GM21515 (cell line): Measurements from ENCODE around the gene EXOC3.
A peak's percentile ranks its signal among the peaks of the same experiment; 100 is the strongest.
"Not testable (repeated sequence)": the region's sequence is repeated elsewhere in the genome, so short reads cannot be mapped to it uniquely, and the experiment has no call there.

ENCODE experiments used
- ATAC-seq: cut with Tn5 transposase; IDR thresholded peaks from one replicate; pipeline ENCODE4 v1.9.1; 2021; ENCODE audit not compliant: unreplicated experiment

The EXOC3 gene

GRCh38 chr5:442335-443238 is at the start of gene EXOC3:
Gene EXOC3 (plus strand): TSS chr5:443176. CDS start chr5:446206, 3,030 bp downstream.
- ATAC-seq: peak; percentile 77

GRCh38 chr5:393846-394275 is 49.1 kb upstream of the EXOC3 start:
- no peak for ATAC-seq

DNA sequence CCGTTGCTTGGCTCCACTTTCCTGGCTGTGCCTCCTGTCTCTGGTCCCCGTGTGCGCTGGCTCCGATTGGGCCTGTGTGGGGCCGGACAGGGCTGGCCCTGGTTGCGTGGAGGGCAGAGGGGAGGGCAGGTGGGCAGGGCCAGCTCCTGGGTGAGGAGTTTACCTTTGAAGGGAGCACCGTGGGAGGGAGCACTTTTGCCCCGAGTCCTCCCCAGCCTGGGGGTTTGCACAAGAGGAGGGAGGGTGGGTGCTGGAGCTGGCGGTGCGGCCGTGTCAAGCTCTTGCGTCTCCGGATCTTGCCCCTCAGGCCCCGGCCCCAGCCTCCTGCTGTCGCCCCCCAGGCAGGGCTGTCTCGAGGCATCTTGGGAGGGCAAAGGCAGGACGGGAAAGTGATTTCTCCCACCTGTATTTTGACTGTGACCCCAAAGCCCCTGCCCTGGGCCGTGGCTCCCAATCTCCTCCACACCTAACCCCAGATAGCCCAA is 48.3 kb upstream of the EXOC3 start:
- ATAC-seq: no peak

DNA sequence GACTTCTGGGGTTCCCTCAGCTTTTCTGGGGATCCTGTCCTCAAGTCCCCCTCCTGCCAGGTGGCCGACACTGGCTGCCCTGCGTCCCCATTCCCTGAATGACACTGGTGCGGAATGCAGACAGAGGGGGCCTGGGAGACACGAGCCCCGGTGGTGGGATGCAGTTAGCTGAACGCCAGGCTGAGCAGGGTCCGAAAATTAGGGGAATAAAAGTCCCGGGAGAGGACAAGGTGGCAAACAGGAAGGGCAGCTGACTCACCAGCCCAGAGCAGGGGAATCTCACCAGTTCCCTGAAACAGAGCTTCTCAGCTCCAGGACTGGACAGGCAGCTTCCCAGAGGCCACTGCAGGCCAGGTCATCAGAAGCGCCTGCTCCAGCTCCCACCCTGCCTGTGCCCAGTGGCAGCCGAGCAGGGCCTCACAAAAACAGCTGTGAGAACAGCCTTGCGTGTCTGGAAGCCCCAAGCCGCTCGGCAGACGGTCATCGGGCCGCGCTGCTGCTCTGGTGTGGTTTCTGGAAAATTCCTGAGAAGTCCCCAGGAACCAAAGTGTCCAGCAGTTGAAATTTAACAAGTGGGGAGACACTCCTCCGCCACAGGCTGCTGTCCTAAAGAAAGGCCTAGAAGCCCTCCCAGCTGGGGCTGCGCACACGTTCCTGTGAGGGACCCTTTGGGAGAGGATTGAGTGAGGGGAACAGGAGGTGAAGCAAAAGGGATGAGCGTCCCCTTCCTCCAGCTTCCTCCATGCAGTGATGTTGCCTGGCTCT is 47.6 kb upstream of the EXOC3 start:
- ATAC-seq: no peak

DNA sequence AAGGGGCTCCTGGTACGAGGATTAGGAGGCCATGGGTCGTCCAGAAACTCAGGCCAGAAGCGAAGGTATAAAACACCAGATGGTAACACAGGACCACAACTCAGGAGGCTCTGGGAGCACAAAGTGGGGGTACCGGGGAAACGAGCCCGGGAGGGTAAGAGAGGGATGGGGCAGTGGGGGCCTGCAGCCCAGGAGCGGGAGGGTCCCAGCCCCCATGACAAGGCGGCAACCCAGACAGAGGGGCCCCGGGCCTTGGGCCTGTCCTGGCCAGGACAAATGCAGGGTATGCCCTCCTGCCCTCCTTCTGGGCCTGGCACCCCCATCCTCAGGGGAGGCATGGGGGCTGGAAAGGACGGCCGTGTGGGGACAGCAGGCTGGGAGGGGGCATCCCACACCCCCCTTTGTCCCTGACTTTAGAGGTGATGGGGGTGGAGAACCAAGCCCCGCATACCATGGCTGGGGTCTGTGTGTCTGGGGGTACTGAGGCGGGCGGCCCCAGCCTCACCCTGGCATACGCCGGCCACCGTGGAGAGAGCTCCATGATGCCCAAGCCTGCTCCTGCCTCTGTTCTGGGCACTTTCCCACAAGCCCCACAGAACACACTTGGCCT is 47.0 kb upstream of the EXOC3 start:
- no peak for ATAC-seq

- ATAC-seq: no peak
Measured at GRCh38 chr5:396531-396961, 46.4 kb upstream of the EXOC3 start.

DNA sequence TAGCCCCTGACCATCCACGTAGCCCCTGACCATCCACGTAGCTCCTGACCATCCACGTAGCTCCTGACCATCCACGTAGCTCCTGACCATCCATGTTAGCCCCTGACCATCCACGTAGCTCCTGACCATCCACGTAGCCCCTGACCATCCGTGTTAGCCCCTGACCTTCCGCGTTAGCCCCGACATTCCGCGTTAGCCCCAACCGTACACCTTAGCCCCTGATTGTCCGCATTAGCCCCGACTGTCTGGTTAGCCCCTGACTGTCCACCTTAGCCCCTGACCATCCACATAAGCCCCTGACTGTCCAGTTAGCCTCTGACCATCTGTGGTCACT is 44.9 kb upstream of the EXOC3 start:
- ATAC-seq: not testable (repeated sequence)

DNA sequence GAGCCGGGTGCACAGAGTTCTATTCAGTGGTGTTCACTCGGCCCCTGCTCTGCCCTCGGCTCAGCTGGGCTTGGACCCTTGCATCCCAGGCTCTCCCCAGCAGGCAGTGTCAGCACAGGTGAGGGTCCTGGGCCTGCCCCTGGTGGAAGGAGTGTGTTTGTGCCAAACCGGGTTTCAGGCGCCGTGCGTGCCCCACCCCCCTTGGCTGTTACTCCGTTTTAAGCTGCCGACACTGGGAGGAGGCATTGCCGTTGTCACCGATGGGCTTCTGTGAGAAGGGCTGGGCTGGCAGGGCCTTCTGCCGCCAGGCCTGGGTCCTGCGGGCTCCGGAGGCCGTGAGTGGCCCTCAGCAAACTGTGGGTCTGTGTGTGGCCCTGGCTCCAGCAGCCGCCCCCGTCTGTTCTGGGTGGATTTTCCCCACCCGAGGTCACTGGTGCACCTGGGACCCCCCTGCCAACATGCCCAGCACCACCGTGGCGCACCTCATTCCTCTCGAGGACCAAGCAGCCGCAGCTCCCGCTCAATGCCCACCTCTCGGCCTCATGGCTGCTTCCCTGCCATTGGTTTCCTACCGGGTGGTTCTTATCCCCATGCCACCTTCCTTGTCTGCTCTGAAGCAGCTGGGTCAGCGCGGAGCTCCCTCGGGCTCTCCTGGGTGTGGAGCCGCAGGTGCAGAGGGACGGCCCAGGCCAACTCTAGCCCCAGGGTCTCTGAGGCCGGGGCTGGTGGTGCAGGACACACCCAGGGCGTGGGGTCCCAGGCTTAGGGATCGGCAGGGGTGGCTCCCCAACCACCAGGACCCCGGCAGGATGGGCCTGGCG is 44.3 kb upstream of the EXOC3 start:
- ATAC-seq: no peak

GRCh38 chr5:399296-400281 is 43.4 kb upstream of the EXOC3 start:
- ATAC-seq: peak; percentile 55

DNA sequence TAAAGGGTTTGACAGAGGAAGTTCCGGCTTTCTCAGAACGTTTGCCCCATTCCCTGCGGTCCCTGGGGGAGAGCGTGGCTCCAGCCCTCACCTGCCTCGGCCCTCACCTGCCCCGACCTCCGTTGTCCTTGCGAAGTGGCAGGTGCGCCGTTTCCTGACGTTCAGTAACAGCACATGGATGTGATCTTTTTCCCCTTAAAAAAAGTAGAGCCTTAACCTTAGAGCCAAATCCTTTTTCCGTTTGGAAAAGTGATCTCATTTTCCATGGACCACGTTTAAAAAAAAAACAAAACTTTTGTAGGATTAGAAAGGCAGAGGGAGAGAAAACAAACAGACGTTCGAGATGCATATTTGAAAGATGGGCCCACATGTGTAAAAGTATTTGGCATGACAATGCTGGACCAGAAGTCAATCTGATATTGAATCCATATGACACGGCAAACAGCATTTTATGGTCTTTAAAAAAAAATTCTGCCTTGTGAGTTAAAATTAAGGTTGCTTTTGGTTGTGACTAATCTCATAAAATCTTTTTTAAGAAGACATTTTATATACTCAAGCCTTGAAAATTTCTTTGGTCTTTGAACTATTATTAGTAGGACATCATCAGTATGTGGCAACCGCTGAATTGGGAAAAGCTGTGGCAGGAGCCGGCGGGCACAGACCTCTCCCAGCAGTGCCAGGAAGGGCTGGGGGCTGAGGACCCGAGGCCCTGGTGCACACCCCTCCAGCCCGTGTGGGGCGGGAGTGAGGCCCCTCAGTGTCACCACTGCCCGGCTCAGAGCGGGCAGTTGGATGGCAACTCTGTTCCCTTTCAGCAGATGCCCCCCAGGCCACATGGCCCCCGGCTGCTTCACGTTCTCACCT is 42.5 kb upstream of the EXOC3 start:
- ATAC-seq: no peak

DNA sequence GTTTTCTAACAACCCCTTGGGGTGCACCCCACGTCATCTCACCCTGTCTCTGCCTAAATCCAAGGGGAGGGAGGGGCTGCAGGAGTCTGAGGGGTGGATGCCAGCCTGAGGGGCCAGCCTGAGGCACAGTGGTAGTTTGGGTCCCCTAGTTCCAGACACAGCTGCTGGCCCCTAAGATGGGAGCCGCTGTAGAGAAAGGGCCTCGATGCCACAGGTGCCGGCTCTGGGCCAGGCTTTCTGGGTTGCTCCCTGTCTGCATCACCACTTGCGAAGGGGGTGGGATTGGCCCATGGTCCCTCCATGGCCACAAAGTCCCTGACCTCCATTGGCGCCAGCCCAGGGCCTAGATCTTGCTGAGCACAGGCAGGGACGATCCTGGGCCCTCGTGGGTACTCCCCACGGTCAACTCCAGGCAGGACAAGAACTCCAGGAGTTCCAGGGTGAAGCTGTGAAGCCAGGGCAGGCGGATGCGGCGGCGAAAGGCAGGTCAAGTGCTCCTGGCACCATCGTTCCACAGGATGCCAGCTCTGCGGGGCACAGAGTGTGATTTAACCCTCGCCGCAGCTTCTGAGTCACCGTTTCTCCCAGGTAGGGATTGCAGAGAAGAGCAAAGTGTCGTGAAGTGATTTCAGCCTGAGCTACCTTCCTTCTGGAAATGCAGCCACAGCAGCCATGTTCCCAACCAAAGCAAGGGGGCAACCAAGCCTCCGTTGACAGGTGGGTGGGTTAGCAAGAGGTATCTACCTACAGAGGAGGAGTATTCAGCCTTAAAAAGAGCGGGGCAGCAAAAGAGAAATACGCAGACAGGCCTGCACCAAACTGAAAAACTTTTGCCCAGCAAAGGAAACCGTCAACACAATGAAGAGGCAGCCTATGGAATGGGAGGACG is 41.6 kb upstream of the EXOC3 start:
- no peak for ATAC-seq

DNA sequence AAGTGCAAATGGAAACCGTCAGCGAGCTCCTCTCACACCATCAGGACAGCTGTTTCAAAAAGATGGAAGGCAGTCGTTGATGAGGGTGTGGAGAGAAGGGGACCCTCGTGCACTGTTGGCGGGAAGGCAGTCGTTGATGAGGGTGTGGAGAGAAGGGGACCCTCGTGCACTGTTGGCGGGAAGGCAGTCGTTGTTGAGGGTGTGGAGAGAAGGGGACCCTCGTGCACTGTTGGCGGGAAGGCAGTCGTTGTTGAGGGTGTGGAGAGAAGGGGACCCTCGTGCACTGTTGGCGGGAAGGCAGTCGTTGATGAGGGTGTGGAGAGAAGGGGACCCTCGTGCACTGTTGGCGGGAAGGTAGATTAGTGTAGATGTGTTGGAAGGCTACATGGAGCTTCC is 40.8 kb upstream of the EXOC3 start:
- ATAC-seq: not testable (repeated sequence)

DNA sequence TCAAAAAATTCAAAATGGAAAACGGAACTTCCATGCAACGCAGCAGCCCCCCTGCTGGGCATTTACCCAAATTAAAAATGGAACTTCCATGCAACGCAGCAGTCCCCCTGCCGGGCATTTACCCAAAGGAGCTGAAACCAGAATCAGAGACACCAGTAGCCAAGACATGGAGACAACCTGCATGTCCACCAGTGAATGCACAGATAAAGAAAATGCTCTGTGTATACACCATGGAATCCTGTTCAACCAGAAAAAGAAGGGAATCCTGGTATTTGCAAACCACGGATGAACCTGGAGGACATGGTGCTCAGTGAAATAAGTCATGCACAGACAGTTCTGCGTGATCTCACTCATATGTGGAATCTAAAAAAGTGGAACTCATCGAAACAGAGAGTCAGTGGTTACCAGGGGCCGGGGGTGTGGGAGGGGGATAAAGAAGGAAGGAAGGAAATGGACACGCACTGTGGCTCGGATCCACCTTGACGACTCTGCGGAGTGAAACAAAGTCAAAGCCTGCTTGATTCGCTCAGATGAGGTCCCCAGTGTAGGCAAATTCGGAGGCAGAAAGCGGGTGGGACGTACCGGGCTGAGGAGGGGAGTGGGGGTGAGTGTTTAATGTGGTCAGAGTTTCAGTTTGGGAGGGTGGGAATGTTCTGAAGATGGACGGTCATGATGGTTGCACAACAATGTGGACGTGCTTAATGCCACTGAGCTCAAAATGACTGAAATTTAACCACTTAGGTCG is 40.2 kb upstream of the EXOC3 start:
- ATAC-seq: peak; percentile 50

DNA sequence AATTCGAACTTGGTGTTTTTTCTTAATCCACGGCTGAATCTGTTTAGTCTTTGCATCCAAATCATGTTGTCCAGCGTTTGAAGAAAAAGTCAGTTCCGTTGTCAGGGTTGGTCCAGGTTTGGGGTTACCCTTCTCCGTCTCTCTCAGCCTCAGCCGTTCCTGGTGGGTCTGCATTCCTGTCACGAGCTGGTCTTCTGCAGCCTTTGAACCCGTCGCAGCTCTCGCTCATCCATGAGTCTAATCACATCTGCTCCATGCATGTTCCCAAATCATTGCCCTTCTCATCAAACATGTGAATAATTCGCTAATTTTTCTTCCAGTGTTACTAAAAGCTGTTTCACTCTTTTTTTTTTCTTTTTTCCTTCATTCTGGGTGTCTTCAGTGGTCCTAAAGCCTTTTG is 39.0 kb upstream of the EXOC3 start:
- ATAC-seq: no peak

GRCh38 chr5:404666-405241 is 38.2 kb upstream of the EXOC3 start:
- ATAC-seq: no peak

DNA sequence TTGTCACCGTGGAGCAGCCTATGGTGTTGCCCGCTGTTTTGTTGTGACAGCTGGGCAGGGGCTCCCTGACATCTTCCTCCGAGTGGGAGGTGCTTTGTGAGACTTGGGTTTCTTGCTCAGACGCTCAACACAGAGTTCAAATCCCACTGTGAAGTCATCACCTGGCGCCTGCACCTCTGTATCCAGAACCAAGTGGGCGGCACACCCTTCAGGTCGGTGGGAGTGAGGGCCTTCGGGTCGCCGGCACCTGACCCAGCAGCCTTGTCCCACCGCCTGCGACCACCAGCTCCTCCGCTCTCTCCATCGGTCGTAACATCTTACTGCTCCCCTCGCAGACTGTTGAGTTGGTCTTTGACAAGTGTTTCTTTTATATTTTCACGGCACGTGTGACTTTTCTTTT is 37.6 kb upstream of the EXOC3 start:
- no peak for ATAC-seq

- ATAC-seq: no peak
Measured at GRCh38 chr5:406041-406440, 36.9 kb upstream of the EXOC3 start.
